ENCODE data around the gene FSHR. TPM values are rescaled to one million over a fixed set of nuclear protein-coding genes. Genes with fewer than 3 reads are reported as not detected.

FSHR gene
- total RNA-seq, 1 experiment from 2014 or later = not detected

DNA sequence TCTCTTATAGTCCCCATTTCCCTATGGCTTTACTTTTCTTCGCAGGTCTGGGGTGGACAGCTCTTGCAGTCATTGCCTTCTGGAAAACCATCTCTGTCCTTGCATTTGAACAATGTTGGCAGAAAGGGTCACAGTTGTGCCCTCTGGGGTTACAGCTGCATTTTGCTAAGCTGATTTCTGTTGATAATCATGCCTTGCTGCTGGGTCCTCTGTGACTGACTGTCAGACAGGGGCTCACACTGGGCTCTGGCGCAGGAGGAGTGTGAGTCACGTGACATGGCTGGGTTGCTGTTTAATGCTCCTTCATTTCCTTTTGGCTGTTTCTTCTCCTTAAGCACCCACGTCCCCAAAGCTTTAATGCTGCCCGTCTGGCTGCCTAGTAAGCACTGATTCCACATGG lies 202.2 kb downstream of the FSHR start:
- Histone ChIP-seq H3K4me3 (ENCODE audit: low read length) (no peak overlapping the region), H3K9me2 (replicated peaks; ENCODE audit: low read length) (no peaks in the 10 kb centered on the region), H3K9me3 (ENCODE audit: low read length) (no peaks in the 10 kb centered on the region), H3K4me2 (ENCODE audit: low read length) (no peak overlapping the region), H3K9ac (ENCODE audit: low read length) (no peak overlapping the region), H2AFZ (ENCODE audit: low read length) (no peak overlapping the region), H3K36me3 (ENCODE audit: low read depth, low read length) (no peaks in the 10 kb centered on the region), H3K79me2 (ENCODE audit: low read length) (no peaks in the 10 kb centered on the region), H3F3A (ENCODE audit: low read length, unreplicated experiment) (no peaks in the 10 kb centered on the region), H3K4me1 (ENCODE audit: insufficient read depth, low read length) (no peaks in the 10 kb centered on the region), H4K20me1 (ENCODE audit: low read length) (no peaks in the 10 kb centered on the region), H3K27me3 (ENCODE audit: low read length) (no peaks in the 10 kb centered on the region), H3K27ac (ENCODE audit: low read length) (no peak overlapping the region)
- BruUV-seq (replicated peaks) = no TSS peak
- POLR2A ChIA-PET (ENCODE audit: unreplicated experiment) = no interaction called here
- DNase-seq (no peak), ATAC-seq (no peak)
- TF ChIP-seq CTCF (conservative IDR thresholded peaks at IDR 0.05; ENCODE audit: low read depth, low read length) = no peak
- no peak for TF ChIP-seq EZH2 (IDR thresholded peaks at IDR 0.05; ENCODE audit: low read length, unreplicated experiment)
- no peak for TF ChIP-seq EZH2phosphoT487 (IDR thresholded peaks at IDR 0.05; ENCODE audit: borderline replicate concordance, low read length)
- intact Hi-C loops (cut with micrococcal nuclease) = no loop called here
- CTCF ChIA-PET = no interaction called here

GRCh38 chr2:48948400-48949125 lies 205.8 kb downstream of the FSHR start:
- H4K20me1 ChIP-seq (ENCODE audit: low read length) = no peaks in the 10 kb centered on the region
- H3K27ac ChIP-seq (ENCODE audit: low read length) = no peak overlapping the region
- H3K9me3 ChIP-seq (ENCODE audit: low read length) = no peaks in the 10 kb centered on the region
- ChIA-PET POLR2A (ENCODE audit: unreplicated experiment) (no interaction called here), CTCF (no interaction called here)
- no peak overlapping the region for H3K9ac ChIP-seq (ENCODE audit: low read length)
- no peaks in the 10 kb centered on the region for H3K4me1 ChIP-seq (ENCODE audit: insufficient read depth, low read length)
- no peak for TF ChIP-seq EZH2phosphoT487 (IDR thresholded peaks at IDR 0.05; ENCODE audit: borderline replicate concordance, low read length)
- no peak for TF ChIP-seq CTCF (conservative IDR thresholded peaks at IDR 0.05; ENCODE audit: low read depth, low read length)
- no peak for TF ChIP-seq EZH2 (IDR thresholded peaks at IDR 0.05; ENCODE audit: low read length, unreplicated experiment)
- H3K9me2 ChIP-seq (replicated peaks; ENCODE audit: low read length) = no peaks in the 10 kb centered on the region
- no peak overlapping the region for H3K4me2 ChIP-seq (ENCODE audit: low read length)
- H3K79me2 ChIP-seq (ENCODE audit: low read length) = no peaks in the 10 kb centered on the region
- intact Hi-C loops (cut with micrococcal nuclease) = loop anchor here (5.0 kb wide), 1 partner anchor 1194 kb away; no protein-coding TSS in a partner anchor
- no peak overlapping the region for H3K4me3 ChIP-seq (ENCODE audit: low read length)
- DNase-seq (no peak), ATAC-seq (no peak)
- peaks cover 8% of the 10 kb centered on the region; the same call in 1 of the 2 replicates for H3K27me3 ChIP-seq (ENCODE audit: low read length)
- no peaks in the 10 kb centered on the region for H3F3A ChIP-seq (ENCODE audit: low read length, unreplicated experiment)
- H2AFZ ChIP-seq (ENCODE audit: low read length) = no peak overlapping the region
- BruUV-seq (replicated peaks) = no TSS peak
- no peaks in the 10 kb centered on the region for H3K36me3 ChIP-seq (ENCODE audit: low read depth, low read length)

DNA sequence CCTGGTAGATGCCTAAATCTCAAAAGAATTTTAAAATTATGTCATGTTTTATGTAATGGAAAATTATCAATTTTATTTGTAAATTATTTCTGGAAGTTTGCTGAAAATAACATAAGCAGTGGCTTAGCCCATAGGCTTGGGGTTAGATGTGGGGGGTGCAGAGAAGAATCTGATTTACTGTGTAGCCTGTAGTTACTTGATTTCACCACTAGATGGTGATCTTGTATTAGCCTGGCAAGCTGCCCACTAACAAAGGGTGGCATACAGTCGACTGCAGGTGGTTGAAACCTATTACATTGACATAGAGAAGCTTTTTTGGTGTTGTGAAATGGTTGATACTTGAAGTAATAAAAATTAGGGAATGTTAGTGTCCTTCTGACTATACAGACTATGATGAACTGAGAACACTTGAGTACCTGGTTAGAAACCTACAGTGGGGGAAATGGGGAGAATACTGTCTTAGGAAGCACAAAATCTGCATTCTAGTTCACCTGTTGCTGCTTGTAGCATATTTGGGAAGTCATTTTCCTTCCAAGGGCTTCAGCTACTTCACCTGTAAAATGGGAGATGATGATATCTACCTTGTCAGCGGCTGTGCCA lies 207.8 kb downstream of the FSHR start:
- no peaks in the 10 kb centered on the region for H3K36me3 ChIP-seq (ENCODE audit: low read depth, low read length)
- DNase-seq (peak; percentile 67), ATAC-seq (peak; percentile 67)
- no peaks in the 10 kb centered on the region for H3F3A ChIP-seq (ENCODE audit: low read length, unreplicated experiment)
- TF ChIP-seq EZH2 (IDR thresholded peaks at IDR 0.05; ENCODE audit: low read length, unreplicated experiment) (no peak), EZH2phosphoT487 (IDR thresholded peaks at IDR 0.05; ENCODE audit: borderline replicate concordance, low read length) (no peak), CTCF (conservative IDR thresholded peaks at IDR 0.05; ENCODE audit: low read depth, low read length) (peak; percentile 90)
- CTCF ChIA-PET = no interaction called here
- H4K20me1 ChIP-seq (ENCODE audit: low read length) = no peaks in the 10 kb centered on the region
- no peak overlapping the region for H3K4me3 ChIP-seq (ENCODE audit: low read length)
- no peak overlapping the region for H3K4me2 ChIP-seq (ENCODE audit: low read length)
- no peak overlapping the region for H3K27ac ChIP-seq (ENCODE audit: low read length)
- no peaks in the 10 kb centered on the region for H3K9me2 ChIP-seq (replicated peaks; ENCODE audit: low read length)
- peaks cover 8% of the 10 kb centered on the region; the same call in 1 of the 2 replicates for H3K27me3 ChIP-seq (ENCODE audit: low read length)
- no peak overlapping the region for H3K9ac ChIP-seq (ENCODE audit: low read length)
- BruUV-seq (replicated peaks) = no TSS peak
- H3K9me3 ChIP-seq (ENCODE audit: low read length) = no peaks in the 10 kb centered on the region
- POLR2A ChIA-PET (ENCODE audit: unreplicated experiment) = no interaction called here
- intact Hi-C loops (cut with micrococcal nuclease) = loop anchor here (1.0 to 5.0 kb wide), 2 partner anchors 1196 to 1546 kb away; no protein-coding TSS in a partner anchor
- H2AFZ ChIP-seq (ENCODE audit: low read length) = no peak overlapping the region
- H3K4me1 ChIP-seq (ENCODE audit: insufficient read depth, low read length) = no peaks in the 10 kb centered on the region
- no peaks in the 10 kb centered on the region for H3K79me2 ChIP-seq (ENCODE audit: low read length)

Measured in PC-3 (cell line).